Erythroblast (primary cell): ENCODE measurements around the gene MAVS.

Experiments used
- GATA1 ChIP-seq: IDR thresholded peaks from 2 replicates; pipeline ENCODE4 v1.6.1; 2011; ENCODE audit warnings: low read depth, mild to moderate bottlenecking, control low read depth, low read length, moderate library complexity
- POLR2A ChIP-seq: IDR thresholded peaks from 2 replicates; pipeline ENCODE4 v1.6.1; 2011; ENCODE audit warnings: mild to moderate bottlenecking, low read length

DNA sequence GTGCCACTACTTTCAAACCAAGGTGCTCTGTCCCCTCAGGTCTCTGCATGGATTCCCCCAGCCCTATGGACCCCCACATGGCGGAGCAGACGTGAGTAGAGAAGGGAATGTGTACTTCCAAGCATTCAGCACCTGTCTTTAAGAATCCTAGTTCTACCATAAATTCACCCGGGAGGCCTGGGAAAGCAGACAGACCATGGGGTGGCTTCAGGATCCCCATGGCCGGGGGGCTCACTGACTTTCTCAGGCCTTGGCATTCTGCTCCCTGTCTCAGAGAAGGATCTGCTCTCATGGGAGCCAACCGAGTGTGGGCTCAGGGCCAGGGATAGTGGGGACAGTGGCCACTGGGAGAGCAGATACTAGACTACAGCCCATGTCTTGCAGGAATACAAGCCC is 48.3 kb upstream of the MAVS start:
- TF ChIP-seq POLR2A (no peak), GATA1 (no peak)
